ENCODE results near the gene SNTA1.
"Not testable (repeated sequence)": the region's sequence is repeated elsewhere in the genome, so short reads cannot be mapped to it uniquely, and the experiment has no call there.

SNTA1 gene

DNA sequence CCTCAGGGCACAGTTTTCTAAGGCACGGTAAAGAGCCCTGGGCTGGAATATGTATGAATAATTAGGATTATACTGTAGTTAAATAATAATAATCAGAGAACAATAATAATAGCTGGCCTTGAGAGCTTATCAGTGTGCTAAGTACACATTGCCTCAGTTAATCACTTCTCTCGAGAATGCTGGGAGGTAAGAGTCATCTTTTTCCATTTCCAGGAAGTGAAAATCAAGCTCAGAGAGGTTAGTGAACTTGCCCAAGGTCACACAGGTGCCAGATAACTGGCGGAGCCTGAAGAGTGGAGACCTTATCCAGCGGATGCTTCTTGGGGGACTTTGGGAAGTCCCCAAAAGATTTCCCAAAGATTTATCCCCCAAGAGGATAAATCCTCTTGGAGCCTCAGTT, 26.9 kb upstream of the SNTA1 start:
- TF ChIP-seq, protein P1, sequence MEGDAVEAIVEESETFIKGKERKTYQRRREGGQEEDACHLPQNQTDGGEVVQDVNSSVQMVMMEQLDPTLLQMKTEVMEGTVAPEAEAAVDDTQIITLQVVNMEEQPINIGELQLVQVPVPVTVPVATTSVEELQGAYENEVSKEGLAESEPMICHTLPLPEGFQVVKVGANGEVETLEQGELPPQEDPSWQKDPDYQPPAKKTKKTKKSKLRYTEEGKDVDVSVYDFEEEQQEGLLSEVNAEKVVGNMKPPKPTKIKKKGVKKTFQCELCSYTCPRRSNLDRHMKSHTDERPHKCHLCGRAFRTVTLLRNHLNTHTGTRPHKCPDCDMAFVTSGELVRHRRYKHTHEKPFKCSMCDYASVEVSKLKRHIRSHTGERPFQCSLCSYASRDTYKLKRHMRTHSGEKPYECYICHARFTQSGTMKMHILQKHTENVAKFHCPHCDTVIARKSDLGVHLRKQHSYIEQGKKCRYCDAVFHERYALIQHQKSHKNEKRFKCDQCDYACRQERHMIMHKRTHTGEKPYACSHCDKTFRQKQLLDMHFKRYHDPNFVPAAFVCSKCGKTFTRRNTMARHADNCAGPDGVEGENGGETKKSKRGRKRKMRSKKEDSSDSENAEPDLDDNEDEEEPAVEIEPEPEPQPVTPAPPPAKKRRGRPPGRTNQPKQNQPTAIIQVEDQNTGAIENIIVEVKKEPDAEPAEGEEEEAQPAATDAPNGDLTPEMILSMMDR (IDR thresholded peaks at IDR 0.05), result no peak
- no peak for DNase-seq
- H3K36me3 ChIP-seq, result no peaks in the 10 kb centered on the region
- no peak overlapping the region for H3K4me3 ChIP-seq
- H3K4me1 ChIP-seq, result no peaks in the 10 kb centered on the region
- no peaks in the 10 kb centered on the region for H3K9me3 ChIP-seq
- H3K27me3 ChIP-seq, result peaks cover 0 to 8% of the 10 kb centered on the region in 2 donors
- intact Hi-C loops (cut with DNase I; ENCODE audit: low total_unique reads), result no loop called here
- H3K27ac ChIP-seq, result no peak overlapping the region

DNA sequence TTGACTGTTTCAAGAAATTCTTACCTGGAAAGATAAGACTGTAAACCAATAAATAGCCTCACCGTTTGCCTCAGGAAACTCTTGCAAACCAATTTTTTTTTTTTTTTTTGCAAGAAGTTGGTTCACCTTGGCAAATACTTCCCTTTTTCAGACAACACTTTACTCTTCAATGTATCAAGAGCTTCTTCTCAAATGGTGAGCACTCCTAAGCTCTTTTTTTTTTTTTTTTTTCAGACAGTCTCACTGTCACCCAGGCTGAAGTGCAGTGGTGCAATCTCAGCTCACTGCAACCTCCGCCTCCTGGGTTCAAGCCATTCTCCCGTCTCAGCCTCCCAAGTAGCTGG, 22.7 kb upstream of the SNTA1 start:
- no peaks in the 10 kb centered on the region for H3K4me1 ChIP-seq
- intact Hi-C loops (cut with DNase I; ENCODE audit: low total_unique reads), result no loop called here
- H3K9me3 ChIP-seq, result no peaks in the 10 kb centered on the region
- no peaks in the 10 kb centered on the region for H3K36me3 ChIP-seq
- H3K4me3 ChIP-seq, result no peak overlapping the region
- DNase-seq, result no peak
- TF ChIP-seq, protein P1 (IDR thresholded peaks at IDR 0.05), result no peak
- no peaks in the 10 kb centered on the region for H3K27me3 ChIP-seq
- no peak overlapping the region for H3K27ac ChIP-seq

DNA sequence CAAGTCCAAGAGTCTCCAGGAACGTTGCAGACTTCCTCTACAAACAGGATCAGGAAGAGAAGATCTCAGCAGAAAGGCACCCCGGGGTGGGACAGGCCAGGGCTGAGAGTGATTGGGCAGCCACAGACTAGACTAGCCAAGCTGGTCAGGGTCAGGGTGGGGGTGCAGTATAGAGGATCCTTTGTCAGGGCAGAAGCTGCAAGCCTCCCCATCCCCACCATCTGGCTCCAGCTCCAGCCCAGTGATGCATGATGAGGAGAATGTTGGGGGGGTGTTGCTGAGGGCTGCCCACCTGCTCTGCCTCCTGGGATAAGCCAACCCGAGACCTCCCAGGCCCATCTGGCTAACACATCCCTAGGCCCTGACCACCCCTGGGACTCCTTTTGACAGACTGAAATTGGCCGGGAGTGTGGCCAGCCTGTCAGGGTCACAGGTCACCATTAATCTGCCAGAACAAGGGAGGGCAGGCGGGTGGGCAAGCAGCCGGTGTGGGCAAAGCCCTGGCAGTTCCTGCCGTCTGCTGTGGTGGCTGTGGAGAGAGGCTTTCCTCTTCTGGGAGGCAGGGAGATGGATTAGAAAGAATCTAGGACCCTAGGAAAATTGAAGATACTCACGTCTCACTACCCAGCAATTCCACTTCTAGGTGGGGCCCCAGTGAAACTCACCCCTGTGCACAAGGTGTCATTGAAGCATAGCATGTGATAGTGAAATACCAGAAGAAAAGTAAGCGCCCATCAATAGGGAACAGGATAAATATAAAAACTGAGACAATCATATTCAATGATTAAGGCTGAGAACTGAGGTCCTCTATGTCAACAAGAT, 22.1 kb upstream of the SNTA1 start:
- H3K4me3 ChIP-seq, result no peak overlapping the region
- no peaks in the 10 kb centered on the region for H3K4me1 ChIP-seq
- H3K36me3 ChIP-seq, result no peaks in the 10 kb centered on the region
- no peak for DNase-seq
- H3K27ac ChIP-seq, result no peak overlapping the region
- TF ChIP-seq, protein P1 (IDR thresholded peaks at IDR 0.05), result no peak
- H3K9me3 ChIP-seq, result no peaks in the 10 kb centered on the region
- intact Hi-C loops (cut with DNase I; ENCODE audit: low total_unique reads), result no loop called here
- no peaks in the 10 kb centered on the region for H3K27me3 ChIP-seq

DNA sequence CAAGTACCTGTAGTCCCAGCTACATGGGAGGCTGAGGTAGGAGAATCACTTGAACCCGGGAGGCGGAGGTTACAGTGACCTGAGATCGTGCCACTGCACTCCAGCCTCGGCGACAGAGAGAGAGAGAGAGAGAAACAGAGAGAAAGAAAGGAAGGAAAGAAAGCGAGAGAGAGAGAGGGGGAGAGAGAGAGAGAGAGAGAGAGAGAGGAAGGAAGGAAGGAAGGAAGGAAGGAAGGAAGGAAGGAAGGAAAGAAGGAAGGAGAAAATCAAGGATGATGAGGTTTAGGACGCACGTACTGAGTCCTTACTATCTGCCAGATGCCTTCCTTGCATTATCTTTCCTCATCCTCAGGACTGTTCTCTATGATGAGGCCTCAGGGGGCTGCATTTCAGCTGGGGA, 21.2 kb upstream of the SNTA1 start:
- H3K27me3 ChIP-seq; DNase-seq; H3K9me3 ChIP-seq; H3K4me1 ChIP-seq; intact Hi-C loops (cut with DNase I; ENCODE audit: low total_unique reads); H3K4me3 ChIP-seq; H3K27ac ChIP-seq; H3K36me3 ChIP-seq: not testable (repeated sequence)

DNA sequence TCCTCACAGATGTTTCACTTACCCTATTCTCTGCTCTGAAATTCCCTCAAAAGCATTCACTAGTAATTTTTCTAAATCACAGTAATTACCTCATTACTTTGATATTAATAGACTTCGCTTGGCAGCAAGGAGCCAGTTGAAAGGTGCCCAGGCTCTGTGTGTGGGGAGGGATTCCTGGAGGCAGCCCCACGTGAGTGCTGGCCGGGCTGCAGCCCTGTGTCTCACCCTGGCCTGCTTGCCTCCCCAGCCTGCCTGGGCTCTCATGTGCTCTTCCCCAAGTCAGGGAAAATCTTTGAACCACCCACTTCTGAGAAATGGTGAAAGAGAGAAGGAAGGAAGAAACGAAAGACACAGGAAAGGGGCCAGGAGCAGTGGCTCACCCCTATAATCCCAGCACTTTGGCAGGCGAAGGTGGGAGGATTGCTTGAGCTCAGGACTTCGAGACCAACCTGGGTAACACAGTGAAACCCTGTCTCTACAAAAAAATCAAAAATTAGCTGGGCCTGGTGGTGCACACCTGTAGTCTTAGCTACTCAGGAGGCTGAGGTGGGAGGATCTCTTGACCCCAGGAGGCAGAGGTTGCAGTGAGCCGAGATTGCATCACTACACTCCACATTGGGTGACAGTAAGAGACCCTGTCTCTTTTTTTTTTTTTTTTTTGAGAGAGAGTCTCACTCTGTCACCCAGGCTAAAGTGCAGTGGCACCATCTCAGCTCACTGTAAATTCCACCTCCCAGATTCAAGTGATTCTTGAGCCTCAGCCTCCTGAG, 20.0 kb upstream of the SNTA1 start:
- H3K4me1 ChIP-seq, result no peaks in the 10 kb centered on the region
- DNase-seq, result no peak
- H3K27ac ChIP-seq, result no peak overlapping the region
- no peaks in the 10 kb centered on the region for H3K27me3 ChIP-seq
- H3K36me3 ChIP-seq, result no peaks in the 10 kb centered on the region
- H3K4me3 ChIP-seq, result no peak overlapping the region
- intact Hi-C loops (cut with DNase I; ENCODE audit: low total_unique reads), result no loop called here
- TF ChIP-seq, protein P1 (IDR thresholded peaks at IDR 0.05), result no peak
- H3K9me3 ChIP-seq, result no peaks in the 10 kb centered on the region

DNA sequence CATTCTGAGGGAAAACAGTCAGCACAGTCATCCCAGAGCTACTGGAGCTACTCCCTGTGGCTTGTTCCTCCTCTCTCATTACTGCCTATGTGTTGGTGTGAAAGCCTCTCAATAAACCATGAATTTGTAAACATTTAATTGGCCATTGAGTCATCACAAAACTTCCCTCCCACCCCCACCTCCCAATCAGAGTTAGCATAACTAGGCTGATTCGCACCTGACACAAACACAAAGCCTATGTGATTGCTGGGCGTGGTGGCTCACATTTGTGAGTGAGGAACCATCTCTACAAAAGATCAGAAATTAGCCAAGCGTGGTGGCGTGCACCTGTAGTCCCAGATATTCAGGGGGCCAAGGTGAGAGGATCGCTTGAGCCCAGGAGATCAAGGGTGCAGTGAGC, 17.1 kb upstream of the SNTA1 start:
- no peak overlapping the region for H3K4me3 ChIP-seq
- intact Hi-C loops (cut with DNase I; ENCODE audit: low total_unique reads), result no loop called here
- TF ChIP-seq, protein P1 (IDR thresholded peaks at IDR 0.05), result no peak

More for the DNA sequence above, 17.1 kb upstream of the SNTA1 start:
- H3K9me3 ChIP-seq, result no peaks in the 10 kb centered on the region
- DNase-seq, result no peak
- no peaks in the 10 kb centered on the region for H3K36me3 ChIP-seq
- no peak overlapping the region for H3K27ac ChIP-seq
- no peaks in the 10 kb centered on the region for H3K27me3 ChIP-seq
- peaks cover 0 to 8% (median 0%) of the 10 kb centered on the region in 4 donors for H3K4me1 ChIP-seq

Measured in tibial artery (tissue), 4 donors.